Aortic smooth muscle cell (primary cell): ENCODE measurements around the gene ATRIP. TPM values are rescaled to one million over a fixed set of nuclear protein-coding genes. Genes with fewer than 3 reads are reported as not detected.

Experiments used
- total RNA-seq: library from RNA; depleted of rRNA; stranded (reverse); fragments of >200 nt; gene quantifications from 2 replicates; pipeline ENCODE4 v1.2.3, GENCODE V29; 2014

Gene ATRIP
- total RNA-seq: 4.5 and 7.0 TPM in 2 replicates

DNA sequence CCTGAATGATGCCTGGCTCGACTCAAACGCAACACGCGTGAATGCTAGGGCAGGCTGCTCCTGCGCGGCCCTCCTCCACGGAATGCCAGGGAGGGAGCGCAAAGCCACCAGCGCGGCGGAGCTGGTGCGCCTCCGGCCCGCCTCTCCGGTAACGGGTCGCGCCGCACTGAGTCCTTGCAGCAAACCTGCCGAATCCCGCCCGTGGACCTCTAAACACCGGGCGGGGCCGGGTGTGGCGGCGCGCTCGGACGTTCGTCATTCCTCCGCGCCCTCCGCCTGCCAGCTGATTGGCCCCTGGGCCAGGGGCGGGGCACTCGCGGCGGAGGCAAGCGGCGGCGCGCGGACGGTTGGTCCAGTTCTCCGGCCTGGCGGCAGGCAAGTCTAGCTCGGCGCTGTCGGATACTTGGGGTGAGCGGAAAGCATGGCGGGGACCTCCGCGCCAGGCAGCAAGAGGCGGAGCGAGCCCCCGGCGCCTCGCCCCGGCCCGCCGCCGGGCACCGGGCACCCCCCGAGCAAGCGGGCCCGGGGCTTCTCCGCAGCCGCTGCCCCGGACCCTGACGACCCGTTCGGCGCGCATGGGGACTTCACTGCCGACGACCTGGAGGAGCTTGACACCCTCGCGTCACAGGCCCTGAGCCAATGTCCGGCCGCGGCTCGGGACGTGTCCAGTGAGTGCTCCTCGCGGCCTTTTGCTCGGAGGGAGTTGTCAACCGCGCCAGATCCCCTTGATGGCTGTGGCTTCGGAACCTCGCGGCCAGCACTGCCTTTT, at the start of gene ATRIP:
Gene ATRIP, plus strand, starts transcription at position 313 of the 769 bp plus-strand sequence. Its CDS starts 109 bp downstream, at position 422.

DNA sequence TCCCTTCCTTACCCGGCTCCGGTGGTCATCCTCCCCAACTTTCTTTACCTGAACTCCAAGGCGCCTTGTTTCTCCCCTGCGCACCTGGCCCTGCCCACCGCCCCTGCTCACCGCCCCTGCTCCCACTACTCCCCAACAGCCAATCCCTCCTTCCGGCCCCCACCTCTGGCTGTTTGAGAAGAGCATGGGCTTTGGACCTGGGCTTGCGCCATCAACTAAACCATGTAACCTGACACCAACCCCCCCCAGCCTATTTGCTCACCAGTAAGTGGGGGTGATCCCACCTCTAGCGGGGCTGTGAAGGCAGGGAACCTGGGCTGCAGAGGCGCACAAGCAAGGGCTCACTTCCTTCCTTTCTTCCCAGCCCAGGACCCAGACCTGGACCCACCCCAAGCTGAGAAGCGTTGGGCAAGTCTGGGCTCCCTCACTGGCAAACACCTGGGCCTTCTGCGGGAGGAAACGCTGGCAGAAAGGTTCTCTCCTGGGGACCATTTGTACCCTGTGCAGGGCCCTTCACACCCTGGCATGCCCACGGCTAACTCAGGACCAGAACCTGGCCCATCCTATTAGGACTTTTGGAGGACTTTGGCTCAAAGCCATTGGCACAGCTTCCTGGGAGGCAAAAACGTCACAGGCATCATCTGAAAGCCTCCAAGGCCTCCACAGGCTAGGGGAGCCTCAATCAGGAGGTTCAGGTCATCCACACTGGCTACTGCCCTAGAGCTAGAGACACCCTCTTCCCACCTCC, 16.4 kb upstream of the ATRIP start, which contains the start of gene PLXNB1:
Gene PLXNB1, minus strand, starts transcription at position 127 of the 748 bp plus-strand sequence. CDS start 5,475 bp downstream, outside the sequence.

DNA sequence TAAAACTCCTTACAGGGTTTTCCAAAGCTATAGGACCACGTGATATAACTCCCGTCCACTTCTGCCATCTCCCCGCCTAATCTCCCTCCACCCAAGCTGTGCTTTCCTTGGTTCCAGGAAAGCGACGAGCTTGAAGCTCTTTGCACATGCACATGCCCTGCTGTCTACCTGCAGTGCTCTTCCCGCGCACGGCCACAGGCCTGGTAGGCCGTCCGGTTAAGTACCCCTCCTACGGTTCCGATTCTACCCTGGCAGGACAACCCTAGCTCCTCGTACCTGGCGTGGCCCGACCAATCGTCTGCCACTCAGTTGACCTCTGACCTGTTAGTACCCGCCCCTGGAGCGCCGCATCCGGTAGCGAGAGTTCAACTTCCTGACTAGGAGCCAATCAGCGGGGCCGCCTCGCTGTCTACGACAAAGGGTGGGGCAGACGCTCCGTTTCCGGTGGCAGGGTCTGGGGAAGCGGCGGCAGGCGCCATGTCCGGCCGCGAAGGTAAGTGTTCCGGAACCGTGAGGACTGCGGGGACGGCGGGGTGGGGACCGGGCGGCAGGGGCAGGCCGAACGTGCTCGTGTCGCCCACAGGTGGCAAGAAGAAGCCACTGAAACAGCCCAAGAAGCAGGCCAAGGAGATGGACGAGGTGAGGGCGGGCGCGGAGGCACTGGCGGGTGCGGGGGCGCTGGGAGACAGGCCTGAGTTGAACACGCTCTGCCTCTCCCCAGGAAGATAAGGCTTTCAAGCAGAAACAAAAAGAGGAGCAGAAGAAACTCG, 6.5 kb upstream of the ATRIP start, which contains the start of the genes CCDC51 and TMA7:
Gene CCDC51, minus strand, starts transcription at position 300 of the 770 bp plus-strand sequence. CDS start 4,991 bp downstream, outside the sequence.
Gene TMA7, plus strand, starts transcription at position 438 of the 770 bp plus-strand sequence. Its CDS starts 40 bp downstream, at position 478.

DNA sequence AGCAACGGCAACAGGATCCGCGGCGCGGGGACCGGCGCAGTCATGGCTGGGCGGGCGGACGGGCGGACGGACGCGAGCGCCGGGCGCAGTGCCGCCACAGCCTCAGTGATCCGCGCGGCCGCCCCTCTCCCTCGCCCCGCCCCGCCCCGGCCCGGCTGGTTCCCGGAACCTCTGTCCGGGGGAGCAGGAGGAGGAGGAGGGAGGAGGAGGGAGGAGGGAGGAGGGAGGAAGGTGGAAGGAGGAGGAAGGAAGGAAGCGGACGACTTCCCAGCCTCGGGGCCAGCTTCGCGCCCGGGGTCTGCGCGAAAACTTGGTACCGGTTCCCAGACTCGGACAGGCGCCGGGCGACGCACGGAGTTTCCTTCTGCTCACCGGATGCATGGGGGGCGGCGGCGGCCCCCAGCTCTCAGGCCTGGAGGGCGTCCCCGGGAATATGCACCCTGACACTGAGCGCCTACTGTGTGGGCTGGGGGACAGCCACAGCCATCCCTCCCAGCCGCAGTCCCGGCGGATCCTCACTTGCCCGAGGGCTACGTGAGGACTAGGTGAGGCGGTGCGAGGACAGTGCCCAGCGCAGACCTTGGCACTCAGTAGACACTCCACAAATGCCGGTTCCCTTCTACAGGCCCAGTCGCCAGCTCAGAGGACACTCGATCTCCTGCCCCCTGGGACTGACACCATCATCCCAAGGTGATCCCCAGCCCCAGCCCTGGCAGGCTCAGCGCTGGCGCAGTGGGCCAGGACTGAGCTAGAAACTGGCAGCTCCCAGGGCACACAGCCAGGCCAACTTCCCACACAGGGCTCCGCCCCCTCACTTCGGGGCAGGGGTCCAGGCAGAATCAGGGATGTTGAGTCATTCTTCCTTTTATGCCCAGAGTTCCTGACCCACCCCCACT, 57.8 kb downstream of the ATRIP start, which contains the start of gene SHISA5:
Gene SHISA5, minus strand, starts transcription at position 124 of the 896 bp plus-strand sequence. Its CDS starts 80 bp downstream, at position 44.

Other genes with a start within 250 kb of the ATRIP start
- gene CAMP, start 223.2 kb upstream of the ATRIP start, total RNA-seq: not detected in 2 replicates
- gene ZNF589, start 205.6 kb upstream of the ATRIP start, total RNA-seq: 2.8 and 3.6 TPM in 2 replicates
- 19.2 and 20.0 TPM in 2 replicates for gene NME6, start 145.4 kb upstream of the ATRIP start, total RNA-seq
- gene SPINK8, start 113.1 kb upstream of the ATRIP start, total RNA-seq: not detected in 2 replicates
- gene FBXW12, start 74.5 kb upstream of the ATRIP start, total RNA-seq: not detected in 2 replicates
- 14.1 and 15.9 TPM in 2 replicates for gene PLXNB1, start 16.7 kb upstream of the ATRIP start, total RNA-seq
- 14.0 and 16.5 TPM in 2 replicates for gene CCDC51, start 6.6 kb upstream of the ATRIP start, total RNA-seq
- 392 and 433 TPM in 2 replicates for gene TMA7, start 6.5 kb upstream of the ATRIP start, total RNA-seq
- 119 and 120 TPM in 2 replicates for gene SHISA5, start 57.4 kb downstream of the ATRIP start, total RNA-seq
- 6.6 and 7.6 TPM in 2 replicates for gene PFKFB4, start 110.1 kb downstream of the ATRIP start, total RNA-seq
- 0.19 and 0.26 TPM in 2 replicates for gene UCN2, start 117.0 kb downstream of the ATRIP start, total RNA-seq
- 5.4 and 6.0 TPM in 2 replicates for gene COL7A1, start 148.6 kb downstream of the ATRIP start, total RNA-seq
- gene UQCRC1, start 162.9 kb downstream of the ATRIP start, total RNA-seq: 235 and 284 TPM in 2 replicates
- not detected in 2 replicates for gene TMEM89, start 175.0 kb downstream of the ATRIP start, total RNA-seq
- gene SLC26A6, start 188.7 kb downstream of the ATRIP start, total RNA-seq: 11.9 and 16.8 TPM in 2 replicates
- gene CELSR3, start 216.1 kb downstream of the ATRIP start, total RNA-seq: 0.37 and 0.66 TPM in 2 replicates
- 9.2 and 12.3 TPM in 2 replicates for gene NCKIPSD, start 239.2 kb downstream of the ATRIP start, total RNA-seq